ENCODE measurements around the gene PDHA1.

PDHA1 gene

DNA sequence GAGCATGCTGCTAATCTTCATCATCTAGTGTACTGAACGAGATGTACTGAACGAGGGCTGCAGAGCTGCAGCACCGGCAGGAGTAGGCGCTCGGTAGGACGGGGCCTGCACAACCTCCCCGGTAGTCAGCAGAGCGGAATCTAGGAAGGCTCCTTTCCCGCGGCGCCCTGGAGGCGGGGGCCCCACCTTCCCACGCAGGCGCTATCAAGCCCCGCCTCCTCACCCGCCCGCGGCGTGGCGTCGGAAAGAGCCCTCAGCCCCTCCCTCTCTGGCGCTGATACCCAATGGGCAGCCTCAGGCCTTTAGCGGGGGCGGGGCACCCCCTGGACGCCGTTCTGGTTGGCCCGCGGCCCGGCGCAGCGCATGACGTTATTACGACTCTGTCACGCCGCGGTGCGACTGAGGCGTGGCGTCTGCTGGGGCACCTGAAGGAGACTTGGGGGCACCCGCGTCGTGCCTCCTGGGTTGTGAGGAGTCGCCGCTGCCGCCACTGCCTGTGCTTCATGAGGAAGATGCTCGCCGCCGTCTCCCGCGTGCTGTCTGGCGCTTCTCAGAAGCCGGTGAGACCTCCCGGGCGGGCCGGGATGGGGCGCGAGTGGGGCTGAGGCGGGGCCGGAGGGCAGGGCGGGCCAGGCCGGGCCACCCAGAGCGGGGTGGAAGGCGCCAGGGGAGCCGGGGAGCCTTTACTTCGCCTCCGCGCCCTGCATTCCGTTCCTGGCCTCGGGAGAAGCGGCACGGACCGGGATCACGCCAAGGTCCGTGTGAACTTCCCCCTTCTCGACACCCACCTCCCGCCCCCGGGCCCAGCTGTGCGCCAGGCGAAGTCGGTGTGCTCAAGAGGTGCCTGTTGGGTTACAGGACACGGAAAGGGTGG, at the start of gene PDHA1:
PDHA1 (plus strand) TSS at position 393 of the 874 bp plus-strand sequence; CDS start at position 504, 111 bp downstream.
- peak; percentile 86 to 93 for DNase-seq

DNA sequence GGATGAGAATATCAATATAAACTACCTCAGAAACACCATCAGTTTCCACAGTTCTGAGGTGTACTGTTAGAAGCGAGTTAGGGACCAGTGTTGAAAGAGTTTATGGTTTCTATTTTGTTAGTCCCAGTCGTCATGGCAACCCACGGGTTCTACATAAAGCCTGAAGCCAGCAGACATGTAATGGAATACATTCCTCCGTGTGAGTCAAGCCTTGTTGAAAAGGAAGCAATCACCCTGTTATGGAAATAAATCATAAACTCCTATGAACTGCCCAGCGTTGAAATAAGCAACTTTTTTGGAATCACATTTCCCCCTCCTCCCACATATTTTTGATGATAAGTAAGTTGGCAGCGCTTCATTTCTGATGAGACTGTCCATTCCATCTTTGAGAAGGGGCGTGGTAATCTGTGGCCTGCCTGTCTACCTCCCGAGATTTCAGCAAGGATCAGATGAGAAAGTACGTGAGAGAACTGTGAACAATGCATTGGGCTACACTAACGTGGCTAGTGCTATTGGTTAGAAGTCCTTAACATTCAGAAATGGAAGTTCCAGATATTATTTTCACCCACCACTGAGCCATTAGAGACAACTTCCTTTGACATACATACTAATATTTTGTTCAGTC, 40.4 kb upstream of the PDHA1 start:
- no peak for DNase-seq

DNA sequence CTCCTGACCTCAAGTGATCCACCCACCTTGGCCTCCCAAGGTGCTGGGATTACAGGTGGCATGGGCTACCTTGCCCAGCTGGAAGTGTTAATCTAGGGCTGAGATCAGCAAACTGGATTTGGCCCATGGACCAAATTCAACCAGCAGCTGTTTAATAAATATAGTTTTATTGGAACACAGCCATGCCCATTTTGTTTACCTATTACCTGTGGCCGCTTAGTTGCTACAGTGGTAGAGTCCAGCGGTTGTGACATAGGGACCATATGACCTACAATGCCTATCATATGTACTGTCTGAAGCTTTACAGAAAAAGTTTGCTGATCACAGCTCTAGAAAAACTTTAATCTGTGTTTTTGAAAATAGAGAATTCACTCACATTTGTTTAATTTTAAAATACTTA, 17.2 kb upstream of the PDHA1 start:
- no peak for DNase-seq

DNA sequence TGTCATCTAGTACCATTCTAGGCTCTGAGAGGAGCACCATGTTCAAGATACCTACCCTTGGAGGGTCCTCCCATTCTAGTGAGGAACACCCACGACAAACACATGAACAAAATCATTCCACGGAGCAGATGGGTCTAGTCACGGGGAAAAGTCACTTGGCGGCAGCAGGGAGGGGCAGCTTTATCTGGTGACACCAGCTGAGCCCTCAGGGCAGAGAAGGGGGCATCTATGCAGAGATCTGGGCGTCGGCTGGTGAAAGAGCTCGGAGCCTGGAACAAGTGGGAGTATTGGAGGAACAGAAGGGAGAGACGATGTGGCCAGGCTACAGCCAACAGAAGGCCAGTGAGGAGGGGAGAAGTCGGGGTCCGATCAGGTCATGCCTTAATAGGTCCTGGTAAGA, 11.9 kb upstream of the PDHA1 start:
- no peak for DNase-seq

DNA sequence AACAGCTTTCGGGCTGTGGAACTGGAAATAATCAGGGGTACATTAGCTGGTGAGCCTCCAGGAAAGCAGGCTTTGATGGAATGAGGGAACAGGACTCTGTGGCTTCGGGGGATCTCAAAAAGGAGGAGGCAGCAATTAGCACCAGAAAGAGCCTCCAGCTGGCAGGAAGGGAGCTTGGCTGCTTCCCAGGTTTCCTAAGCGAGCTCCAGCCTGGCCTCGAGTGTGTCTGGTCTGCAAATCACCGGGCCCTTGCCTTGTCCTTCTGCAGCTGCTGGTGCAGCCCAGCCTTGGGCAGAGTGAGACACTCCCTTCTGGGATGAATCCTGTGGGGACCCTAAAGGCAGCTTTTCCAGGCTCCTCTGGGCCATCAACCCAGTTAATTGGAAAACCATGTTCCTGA, 10.7 kb upstream of the PDHA1 start:
- DNase-seq, result no peak

DNA sequence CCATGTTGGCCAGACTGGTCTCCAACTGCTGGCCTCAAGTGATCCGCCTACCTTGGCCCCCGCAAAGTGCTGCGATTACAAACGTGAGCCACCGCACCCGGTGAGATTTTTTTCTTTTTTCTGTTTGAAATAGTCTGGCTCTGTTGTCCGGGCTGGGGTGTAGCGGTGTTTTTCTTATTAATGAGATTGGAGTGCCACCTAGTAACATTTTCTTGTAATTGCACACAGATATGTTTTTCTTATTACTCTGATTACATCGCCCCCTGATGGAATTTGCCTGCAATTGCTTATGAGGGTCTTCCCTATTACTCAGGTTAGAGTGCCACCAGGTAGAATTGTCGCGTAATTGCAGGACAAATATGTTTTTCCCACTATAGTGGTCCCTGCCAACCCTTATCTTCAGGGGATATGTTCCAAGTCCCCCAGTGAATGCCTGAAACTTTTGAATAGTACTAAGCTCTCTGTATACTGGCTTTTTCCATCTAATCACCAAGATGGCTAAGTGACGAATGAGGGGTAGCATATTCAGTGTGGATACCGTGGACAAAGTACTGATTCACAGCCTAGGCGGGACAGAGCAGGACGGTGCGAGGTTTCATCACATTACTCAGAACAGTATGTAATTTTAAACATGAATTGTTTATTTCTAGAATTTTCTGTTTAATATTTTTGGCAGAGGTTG, 8.6 kb upstream of the PDHA1 start:
- no peak for DNase-seq

DNA sequence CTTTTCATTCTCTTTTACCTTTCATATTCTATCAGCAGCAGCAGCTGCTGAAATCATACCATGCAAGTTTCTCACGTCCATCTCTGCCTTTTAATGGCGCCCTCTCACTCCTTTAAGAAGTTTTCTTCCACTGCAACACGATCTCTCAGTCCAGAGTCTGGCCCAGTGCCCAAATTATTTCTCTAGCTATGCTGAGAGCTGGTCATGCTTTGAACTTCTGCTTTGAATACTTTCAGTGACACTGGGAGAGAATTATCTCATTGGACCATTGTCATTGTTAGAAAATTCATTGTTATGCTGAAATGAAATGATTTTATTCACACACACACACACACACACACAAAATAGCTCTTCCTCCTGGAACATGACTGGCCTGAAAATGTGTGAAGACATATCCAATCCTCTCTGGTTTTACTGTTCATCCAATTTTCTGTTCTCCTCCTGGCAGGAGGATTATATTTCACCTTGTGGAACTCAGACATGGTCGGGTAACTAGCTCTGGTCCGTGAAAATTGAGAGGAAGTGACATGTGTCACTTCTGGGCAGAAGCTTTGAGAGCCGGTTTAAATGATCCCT, 1.3 kb upstream of the PDHA1 start:
- no peak for DNase-seq

DNA sequence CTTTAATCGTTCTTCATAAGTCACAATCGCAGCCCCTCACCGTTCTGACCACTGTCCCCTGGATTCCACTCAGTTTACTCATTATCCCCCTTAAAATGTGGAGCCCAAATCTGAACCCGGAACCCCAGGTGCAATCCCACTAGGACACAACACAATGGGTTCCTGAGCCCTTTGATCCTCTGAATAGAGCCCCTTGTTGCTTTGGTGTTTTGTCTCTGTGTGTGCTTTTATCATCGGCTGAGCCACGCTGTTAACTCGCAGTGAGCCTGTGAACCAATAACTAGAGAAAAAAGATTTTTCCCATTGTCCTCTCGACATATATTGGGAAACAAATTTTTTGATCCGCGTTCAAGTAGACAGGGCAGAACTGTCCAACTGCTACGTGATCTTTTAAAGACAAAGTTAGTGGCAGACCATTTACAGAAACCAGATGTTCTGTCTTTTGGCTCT, 617 bp upstream of the PDHA1 start:
- DNase-seq, result no peak

DNA sequence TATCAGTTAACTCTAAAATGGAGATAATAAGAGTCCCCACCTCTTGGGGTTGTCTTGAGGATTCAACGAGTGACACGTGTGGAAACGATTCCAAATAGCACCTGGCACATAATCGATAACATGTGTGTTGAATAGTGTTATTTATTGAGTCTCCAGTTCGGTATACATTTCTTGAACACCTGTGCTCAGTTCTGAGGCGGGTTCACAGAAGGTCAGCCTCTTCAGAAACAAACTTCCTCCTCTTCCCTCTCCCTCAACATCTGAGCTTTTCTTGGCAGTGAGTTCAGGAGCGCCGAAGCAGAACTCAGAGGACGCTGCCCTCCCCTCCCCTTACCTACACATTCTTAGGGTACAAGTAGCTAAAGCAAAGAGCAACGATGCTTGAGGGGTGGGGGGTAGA, 934 bp downstream of the PDHA1 start:
- no peak for DNase-seq

DNA sequence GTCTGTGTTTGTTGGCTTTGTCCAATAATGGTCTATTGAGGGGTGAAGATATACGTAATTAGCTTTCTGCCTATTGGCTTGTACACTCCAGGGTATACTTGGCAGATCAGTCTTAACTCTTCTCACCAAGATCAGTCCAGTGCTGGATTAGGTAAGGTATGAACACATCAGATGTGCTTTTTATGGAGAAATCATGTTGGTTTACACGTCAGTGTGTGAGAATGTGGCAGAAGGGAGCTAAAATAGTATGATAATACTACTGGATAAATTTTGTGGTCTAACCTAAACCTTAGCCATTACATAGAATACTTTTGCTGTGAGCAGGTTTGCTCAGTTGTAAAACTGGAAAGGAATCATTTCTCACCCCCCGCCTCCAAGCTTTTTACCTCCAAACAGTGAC, 4.2 kb downstream of the PDHA1 start:
- no peak for DNase-seq

DNA sequence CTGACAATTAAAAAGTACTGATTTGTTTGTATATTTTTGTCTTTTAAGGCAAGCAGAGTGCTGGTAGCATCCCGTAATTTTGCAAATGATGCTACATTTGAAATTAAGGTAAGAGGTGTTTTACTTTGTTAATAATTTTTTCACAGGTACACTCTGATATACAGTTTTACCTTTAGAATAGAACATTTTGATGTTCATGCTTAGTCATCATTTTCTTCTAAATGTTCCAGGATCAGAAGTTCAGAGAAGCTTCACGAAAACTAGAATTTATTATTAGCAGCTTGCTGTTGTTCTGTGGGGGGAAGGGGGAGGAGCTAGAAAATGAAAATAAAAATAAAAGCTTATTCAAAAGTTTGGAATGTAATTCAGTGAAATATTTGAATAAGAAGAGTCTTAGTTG, 5.5 kb downstream of the PDHA1 start:
- no peak for DNase-seq

DNA sequence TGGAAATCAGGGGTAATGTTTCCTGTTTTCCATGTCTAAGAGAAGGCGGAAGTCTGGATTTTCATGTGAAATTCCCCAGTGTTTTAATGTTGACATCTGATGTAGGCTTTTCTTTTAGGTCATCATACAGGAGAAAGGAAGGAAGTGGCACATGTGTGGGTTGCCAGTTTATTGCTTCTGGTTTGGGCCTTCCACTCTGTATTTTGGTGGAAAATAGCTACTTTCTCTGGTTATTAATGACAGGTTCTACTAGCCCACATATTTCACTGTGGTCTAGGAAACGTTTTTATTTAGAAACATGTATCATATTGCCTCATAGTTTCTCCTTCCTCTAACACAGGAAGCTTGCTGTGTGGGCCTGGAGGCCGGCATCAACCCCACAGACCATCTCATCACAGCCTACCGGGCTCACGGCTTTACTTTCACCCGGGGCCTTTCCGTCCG, 7.2 kb downstream of the PDHA1 start:
- no peak for DNase-seq

DNA sequence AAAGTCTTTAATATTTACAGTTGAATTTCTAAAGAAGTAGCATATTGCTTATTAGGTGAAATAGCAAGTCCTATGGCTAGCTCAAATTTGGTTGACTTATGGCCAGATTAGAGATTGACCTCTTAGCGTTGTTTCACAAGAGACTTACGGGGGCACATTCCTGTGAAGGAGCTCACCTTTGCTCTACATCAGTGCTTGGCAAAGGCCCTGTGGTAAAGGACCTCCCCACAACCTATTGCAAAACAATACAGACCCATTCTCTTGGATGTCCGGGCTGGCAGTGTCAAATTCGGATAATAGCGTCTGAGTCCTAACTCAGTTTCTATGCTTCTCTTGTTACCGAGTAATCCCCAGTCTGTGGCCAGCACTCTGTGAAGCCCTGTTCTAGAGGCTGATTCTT, 10.9 kb downstream of the PDHA1 start:
- DNase-seq, result no peak

DNA sequence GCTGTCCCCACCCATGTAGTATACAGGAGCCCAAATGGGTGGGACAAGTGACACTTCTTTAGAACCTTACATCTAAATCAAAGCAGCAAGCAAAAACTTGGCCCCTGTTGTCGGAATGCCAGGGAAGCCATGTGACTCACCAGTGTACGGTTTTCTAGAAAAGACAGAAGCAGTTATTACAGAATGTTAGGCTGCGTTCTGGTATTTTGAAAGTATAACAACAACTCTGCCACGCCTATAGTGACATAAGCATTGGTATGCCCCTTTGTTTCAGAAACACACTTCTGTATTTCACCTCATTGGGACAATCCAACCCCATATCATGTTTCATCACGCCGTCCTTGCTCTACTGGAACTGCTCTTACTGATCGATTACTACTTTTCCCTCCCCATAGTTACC, 14.8 kb downstream of the PDHA1 start:
- DNase-seq, result no peak

DNA sequence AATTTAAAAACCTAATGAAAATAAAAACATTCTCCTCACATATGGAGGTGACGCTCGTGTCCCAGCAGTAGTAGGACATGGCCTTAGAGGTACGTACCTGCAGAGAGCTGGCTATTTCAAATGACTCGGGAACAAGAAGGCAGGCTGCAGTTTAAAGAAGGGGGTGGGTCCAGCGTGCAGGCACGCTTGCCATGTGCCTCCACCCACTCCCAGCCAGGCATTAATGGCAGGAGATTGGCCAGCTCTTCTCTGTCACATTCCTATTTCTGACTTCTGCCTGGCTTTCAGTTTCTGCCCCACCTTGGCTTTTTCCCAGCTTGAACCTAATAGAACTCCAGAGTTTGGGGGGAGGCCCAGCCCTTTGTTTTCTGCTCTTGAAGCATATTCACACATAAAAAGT, 17.2 kb downstream of the PDHA1 start:
- no peak for DNase-seq

DNA sequence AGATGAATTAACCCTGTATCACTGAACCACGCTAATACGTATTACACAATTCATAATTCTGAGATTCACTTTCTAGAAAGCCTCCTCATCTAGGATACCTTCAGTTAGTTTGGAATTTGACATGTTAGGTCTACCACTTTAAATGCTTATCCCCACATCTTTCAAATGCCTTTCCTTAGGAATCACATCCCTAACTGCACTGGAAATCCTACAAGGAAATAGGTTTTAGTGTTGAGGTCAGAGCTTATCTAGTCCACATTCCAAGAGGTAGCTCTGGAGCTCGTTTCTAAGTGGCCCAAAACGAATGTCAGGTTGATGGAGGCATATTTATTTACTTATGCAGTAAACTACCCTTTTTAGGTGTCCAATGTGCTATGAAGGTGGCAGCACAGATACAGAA, 18.0 kb downstream of the PDHA1 start:
- no peak for DNase-seq

DNA sequence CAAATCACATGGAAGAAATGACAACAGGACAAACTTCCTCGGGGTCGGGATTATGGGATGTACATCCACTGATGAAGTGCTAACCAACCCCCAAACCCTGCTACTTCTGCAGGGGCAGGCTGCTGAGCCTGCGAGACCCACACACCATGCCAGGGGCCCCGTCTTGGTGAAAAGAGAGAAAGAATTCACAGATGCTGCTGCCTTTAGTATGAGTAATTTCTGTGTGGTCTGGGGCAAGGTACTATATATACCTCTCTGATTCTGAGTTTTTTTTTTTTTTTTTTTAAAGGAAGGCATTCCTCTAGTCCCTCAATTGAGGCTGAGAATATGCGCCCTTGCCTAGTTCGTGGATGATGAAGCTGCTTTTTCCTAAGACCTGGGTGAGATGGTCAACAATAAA, 24.8 kb downstream of the PDHA1 start:
- no peak for DNase-seq

DNA sequence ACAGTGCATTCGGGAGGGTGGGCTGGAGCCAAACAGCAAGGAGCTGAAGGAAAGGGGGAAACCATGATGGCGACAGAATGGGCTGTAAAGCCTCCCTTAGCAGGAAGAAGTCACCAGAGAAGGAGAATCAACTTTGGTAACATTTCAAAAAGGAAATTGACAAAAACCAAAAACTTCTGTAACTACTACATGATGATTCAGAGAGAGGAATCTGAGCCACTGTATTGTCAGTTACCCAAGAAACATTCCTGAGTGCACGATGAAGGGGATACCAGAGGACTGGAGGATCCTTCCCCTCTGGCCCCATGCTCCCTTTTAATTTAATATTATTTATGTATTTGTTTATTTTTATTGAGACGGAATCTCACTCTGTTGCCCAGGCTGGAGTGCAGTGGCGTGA, 26.3 kb downstream of the PDHA1 start:
- no peak for DNase-seq

DNA sequence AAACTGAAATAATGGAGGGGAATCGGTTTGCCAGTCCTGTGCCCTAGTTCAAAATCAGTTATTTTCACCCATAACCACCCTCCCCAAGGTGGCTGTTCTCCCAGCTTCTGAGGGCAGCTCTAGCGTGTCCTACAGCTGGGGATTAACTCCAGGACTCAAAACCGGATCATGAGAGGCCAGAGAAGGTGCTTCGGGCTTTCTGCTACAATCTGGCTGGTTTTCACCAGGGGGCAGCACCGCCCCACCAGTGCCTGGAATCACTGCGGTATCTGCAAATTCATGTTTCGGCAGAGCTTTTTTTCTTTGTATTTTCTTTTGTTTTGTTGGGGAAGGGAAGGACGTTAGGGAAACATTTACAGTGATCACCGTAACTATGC, 28.4 kb downstream of the PDHA1 start:
- peak; percentile 47 to 60 for DNase-seq

DNA sequence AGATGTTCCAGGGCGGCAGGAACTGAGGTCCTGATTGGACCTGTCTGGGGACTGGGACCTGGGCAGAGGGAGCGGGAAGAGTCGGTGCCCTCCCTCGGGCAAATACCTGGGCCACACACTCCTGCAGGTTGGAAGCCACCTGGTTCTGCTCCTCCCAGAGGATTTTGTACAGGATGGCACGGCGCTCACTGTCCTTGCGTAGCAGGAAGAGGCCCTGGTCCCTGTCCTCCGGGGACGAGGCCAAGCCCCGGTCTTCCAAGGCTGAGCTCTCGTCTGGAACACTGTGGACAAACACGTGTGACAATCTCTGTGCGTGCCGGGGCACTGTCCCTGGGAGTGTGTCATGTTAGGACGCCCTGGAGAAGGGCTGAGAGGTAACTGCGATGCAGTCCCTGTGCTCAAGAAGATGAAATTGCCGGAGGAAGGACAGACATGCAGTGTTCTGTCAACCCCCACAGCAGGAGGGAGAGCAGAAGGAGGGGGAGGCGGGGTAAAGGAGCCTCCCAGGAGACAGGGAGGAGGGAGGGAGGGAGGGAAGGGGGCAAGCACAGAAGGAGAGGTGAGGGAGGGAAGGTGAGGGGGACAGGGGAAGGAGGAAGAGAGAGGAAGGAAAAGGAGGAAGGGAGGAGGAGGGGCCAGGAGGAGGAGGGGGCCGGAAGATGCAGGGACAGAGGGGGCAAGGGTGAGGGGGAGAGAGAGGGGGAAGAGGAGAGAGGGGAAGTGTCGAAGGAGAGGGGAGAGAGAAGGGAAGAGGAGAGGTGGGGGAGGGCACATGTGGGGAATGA, 29.0 kb downstream of the PDHA1 start:
- no peak for DNase-seq

DNA sequence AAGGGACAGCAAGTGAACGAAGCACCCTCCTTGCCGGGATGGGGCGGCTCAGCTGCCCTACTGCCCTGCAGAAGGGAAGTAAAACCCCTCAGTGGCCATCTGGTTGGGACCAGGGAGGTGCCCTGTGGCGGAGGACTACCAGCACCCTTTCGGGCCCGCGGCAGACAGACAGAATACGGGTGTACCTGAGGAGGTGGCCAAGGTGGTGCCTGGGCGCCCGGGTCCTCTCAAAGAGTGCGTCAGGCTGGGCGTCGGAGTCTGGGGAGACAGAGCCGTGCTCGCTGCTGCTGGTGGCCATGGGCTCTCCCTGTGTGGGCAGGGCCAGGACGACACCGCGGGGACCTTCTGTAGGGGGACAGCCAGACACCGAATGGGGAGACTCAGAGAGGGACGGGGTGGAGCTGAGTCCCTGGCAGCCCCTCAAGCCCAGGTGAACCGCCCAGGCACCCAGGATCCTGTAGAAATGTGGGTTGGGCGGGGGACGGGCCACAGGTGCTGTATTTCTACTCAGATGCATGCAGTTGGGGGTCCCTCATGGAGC, 29.7 kb downstream of the PDHA1 start:
- no peak for DNase-seq

DNA sequence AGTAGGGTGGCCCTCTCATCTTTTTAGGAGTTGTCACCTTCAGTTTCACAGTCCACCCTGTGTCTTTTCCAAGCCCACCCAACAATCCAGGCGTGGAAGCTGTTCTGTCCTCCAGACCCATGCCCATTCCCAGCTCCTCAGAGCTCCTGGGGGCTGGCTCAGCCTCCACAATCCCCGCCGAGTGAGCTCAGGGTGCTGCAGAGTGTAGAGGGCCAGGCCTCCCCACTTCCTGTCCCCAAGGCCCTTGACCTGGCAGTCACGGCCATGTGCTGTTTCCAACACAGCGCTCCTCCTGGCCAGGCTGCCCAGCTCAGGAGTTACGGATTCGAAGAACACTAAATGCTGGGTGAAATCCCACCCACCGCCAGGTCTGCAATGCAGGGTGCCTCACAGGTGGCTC, 31.8 kb downstream of the PDHA1 start:
- DNase-seq, result no peak
